Choroid plexus epithelial cell (primary cell): ENCODE data around the gene MGAT1.

Experiments used
- DNase-seq: peaks from one replicate; pipeline ENCODE4 v3.0.0-alpha.2; 2010; ENCODE audit warnings: low read depth
- H3K4me3 ChIP-seq: 2 replicates; pipeline ENCODE4 v1.5.1; 2011; ENCODE audit warnings: low read depth, mild to moderate bottlenecking, control low read depth, low read length, moderate library complexity
- CTCF ChIP-seq: conservative IDR thresholded peaks from 2 replicates; pipeline ENCODE4 v1.5.1; 2011; ENCODE audit warnings: low read depth, mild to moderate bottlenecking, control low read depth, inconsistent platforms, low read length, moderate library complexity

The MGAT1 gene

GRCh38 chr5:180802325-180803180 is at the start of gene MGAT1:
Gene MGAT1, minus strand, starts transcription at chr5:180802806. Its CDS starts 9,835 bp downstream, at chr5:180792971.
- DNase-seq, result peak; percentile 84
- H3K4me3 ChIP-seq, result peak within 1 kb of the TSS; percentile 99
- TF ChIP-seq CTCF, result no peak

GRCh38 chr5:180850434-180851078 is 48.0 kb upstream of the MGAT1 start:
- no peak for DNase-seq
- no peak overlapping the region for H3K4me3 ChIP-seq
- TF ChIP-seq CTCF, result no peak

GRCh38 chr5:180849827-180850226 is 47.2 kb upstream of the MGAT1 start:
- no peak for DNase-seq
- no peak for TF ChIP-seq CTCF
- no peak overlapping the region for H3K4me3 ChIP-seq

- DNase-seq, result no peak
- no peak for TF ChIP-seq CTCF
- no peak overlapping the region for H3K4me3 ChIP-seq
Observed at GRCh38 chr5:180848878-180849277, 46.3 kb upstream of the MGAT1 start.

- TF ChIP-seq CTCF, result no peak
- H3K4me3 ChIP-seq, result no peak overlapping the region
- DNase-seq, result no peak
Observed at GRCh38 chr5:180848265-180848664, 45.7 kb upstream of the MGAT1 start.

GRCh38 chr5:180847026-180847425 is 44.4 kb upstream of the MGAT1 start:
- no peak for DNase-seq
- TF ChIP-seq CTCF, result no peak
- H3K4me3 ChIP-seq, result no peak overlapping the region
